Cardiac muscle cell (in vitro differentiated cells and primary cell): Measurements from ENCODE around the gene PRRG1. TPM values are rescaled to one million over a fixed set of nuclear protein-coding genes. Genes with fewer than 3 reads are reported as not detected.
A peak's percentile ranks its signal among the peaks of the same experiment; 100 is the strongest.

ENCODE experiments used
- DNase-seq, 2 donors: peaks; one replicate each; pipeline versions ENCODE4 v3.0.0 to v3.0.0-alpha.2; 2010 to 2017; ENCODE audit warnings: low read depth in 1 of 2, low spot score in 1 of 2
- H3K27ac ChIP-seq: fragments of 200-600 bp; sonication (generic); 2 replicates; pipeline ENCODE4 v1.5.1; 2016
- H3K27me3 ChIP-seq: fragments of 200-600 bp; sonication (generic); 2 replicates; pipeline ENCODE4 v1.6.0; 2016; ENCODE audit warnings: control low read depth
- H3K36me3 ChIP-seq: fragments of 200-600 bp; sonication (generic); 2 replicates; pipeline ENCODE4 v1.5.1; 2016; ENCODE audit warnings: control low read depth
- H3K4me1 ChIP-seq: fragments of 200-600 bp; sonication (generic); 2 replicates; pipeline ENCODE4 v1.8.1; 2017; ENCODE audit warnings: low read depth, mild to moderate bottlenecking, mixed run types
- H3K4me3 ChIP-seq: fragments of 200-600 bp; sonication (generic); 2 replicates; pipeline ENCODE4 v1.5.1; 2016; ENCODE audit warnings: mild to moderate bottlenecking
- H3K9me3 ChIP-seq: fragments of 200-600 bp; sonication (generic); 2 replicates; pipeline ENCODE4 v1.5.1; 2017; ENCODE audit warnings: low read depth, mild to moderate bottlenecking, control low read depth
- CTCF ChIP-seq: IDR thresholded peaks from 2 replicates; pipeline ENCODE4 v1.5.1; 2012; ENCODE audit warnings: low read depth, mild to moderate bottlenecking, low read length
- polyA plus RNA-seq: library from polyadenylated mRNA; unstranded; fragments of >200 nt; fragmentation: Nextera tagmentation; extraction: Ambion mirVana; gene quantifications from 2 replicates; pipeline ENCODE4 v1.2.1, GENCODE V29; 2016
- total RNA-seq: library from RNA; depleted of rRNA; stranded (reverse); fragments of >200 nt; gene quantifications from 2 replicates; pipeline ENCODE4 v1.2.3, GENCODE V29; 2016

PRRG1 gene
- total and polyA plus RNA-seq, 2 experiments from 2014 or later = 10.5 to 13.4 TPM

- Histone ChIP-seq H3K27ac (no peak overlapping the region), H3K27me3 (no peaks in the 10 kb centered on the region), H3K36me3 (no peaks in the 10 kb centered on the region), H3K9me3 (no peaks in the 10 kb centered on the region), H3K4me1 (peaks cover 7% of the 10 kb centered on the region), H3K4me3 (no peak overlapping the region)
- no peak for TF ChIP-seq CTCF
- peak in 1 of 2 donors; percentile 44 for DNase-seq
Observed at GRCh38 chrX:37378404-37378803, 29.2 kb downstream of the PRRG1 start.

- H3K36me3 ChIP-seq = no peaks in the 10 kb centered on the region
- H3K9me3 ChIP-seq = no peaks in the 10 kb centered on the region
- no peak for TF ChIP-seq CTCF
- no peak overlapping the region for H3K27ac ChIP-seq
- no peaks in the 10 kb centered on the region for H3K27me3 ChIP-seq
- H3K4me1 ChIP-seq = peaks cover 7% of the 10 kb centered on the region
- DNase-seq = peak in 1 of 2 donors; percentile 34
- no peak overlapping the region for H3K4me3 ChIP-seq
Observed at GRCh38 chrX:37378830-37379229, 29.7 kb downstream of the PRRG1 start.

- no peak for DNase-seq
- no peak overlapping the region for H3K27ac ChIP-seq
- H3K4me3 ChIP-seq = no peak overlapping the region
- H3K4me1 ChIP-seq = peaks cover 7% of the 10 kb centered on the region
- H3K9me3 ChIP-seq = no peaks in the 10 kb centered on the region
- no peaks in the 10 kb centered on the region for H3K27me3 ChIP-seq
- TF ChIP-seq CTCF = no peak
- H3K36me3 ChIP-seq = no peaks in the 10 kb centered on the region
Observed at GRCh38 chrX:37380256-37380655, 31.1 kb downstream of the PRRG1 start.

- no peak for TF ChIP-seq CTCF
- peaks cover 7% of the 10 kb centered on the region for H3K4me1 ChIP-seq
- H3K4me3 ChIP-seq = no peak overlapping the region
- H3K27me3 ChIP-seq = no peaks in the 10 kb centered on the region
- peak in 1 of 2 donors; percentile 69 for DNase-seq
- no peaks in the 10 kb centered on the region for H3K9me3 ChIP-seq
- no peak overlapping the region for H3K27ac ChIP-seq
- H3K36me3 ChIP-seq = no peaks in the 10 kb centered on the region
Observed at GRCh38 chrX:37380924-37381323, 31.8 kb downstream of the PRRG1 start.

- H3K9me3 ChIP-seq = no peaks in the 10 kb centered on the region
- DNase-seq = no peak
- H3K27ac ChIP-seq = no peak overlapping the region
- TF ChIP-seq CTCF = no peak
- H3K4me1 ChIP-seq = peaks cover 7% of the 10 kb centered on the region
- H3K27me3 ChIP-seq = no peaks in the 10 kb centered on the region
- H3K4me3 ChIP-seq = no peak overlapping the region
- no peaks in the 10 kb centered on the region for H3K36me3 ChIP-seq
Observed at GRCh38 chrX:37383313-37383712, 34.1 kb downstream of the PRRG1 start.

GRCh38 chrX:37388413-37388812 lies 39.2 kb downstream of the PRRG1 start:
- no peak overlapping the region for H3K4me3 ChIP-seq
- H3K27ac ChIP-seq = no peak overlapping the region
- no peak for DNase-seq
- TF ChIP-seq CTCF = no peak
- H3K4me1 ChIP-seq = no peaks in the 10 kb centered on the region
- H3K27me3 ChIP-seq = no peaks in the 10 kb centered on the region
- no peaks in the 10 kb centered on the region for H3K9me3 ChIP-seq
- no peaks in the 10 kb centered on the region for H3K36me3 ChIP-seq
